HG03103 (cell line): ENCODE data around the gene FMNL3.
A peak's percentile ranks its signal among the peaks of the same experiment; 100 is the strongest.
"Not testable (repeated sequence)": the region's sequence is repeated elsewhere in the genome, so short reads cannot be mapped to it uniquely, and the experiment has no call there.

Experiments
- ATAC-seq: cut with Tn5 transposase; IDR thresholded peaks from one replicate; pipeline ENCODE4 v1.9.1; 2021; ENCODE audit warnings: low read depth; ENCODE audit not compliant: unreplicated experiment

The FMNL3 gene

GRCh38 chr12:49720214-49720613 is 13.0 kb upstream of the FMNL3 start:
- ATAC-seq, result no peak

- not testable (repeated sequence) for ATAC-seq
These were observed 10.6 kb upstream of the FMNL3 start for GRCh38 chr12:49717800-49718199.

- peak; percentile 58 for ATAC-seq
These were observed 9.3 kb upstream of the FMNL3 start for GRCh38 chr12:49716553-49716952.

- ATAC-seq, result not testable (repeated sequence)
These were observed 6.7 kb upstream of the FMNL3 start for GRCh38 chr12:49713952-49714351.

GRCh38 chr12:49708851-49709250 is 1.6 kb upstream of the FMNL3 start:
- ATAC-seq, result no peak

- ATAC-seq, result no peak
These were observed 575 bp upstream of the FMNL3 start for GRCh38 chr12:49707812-49708147.

- ATAC-seq, result no peak
These were observed 666 bp downstream of the FMNL3 start for GRCh38 chr12:49706351-49707127.

- ATAC-seq, result no peak
These were observed 1.6 kb downstream of the FMNL3 start for GRCh38 chr12:49705479-49706134.

GRCh38 chr12:49703647-49704137 is 3.5 kb downstream of the FMNL3 start:
- no peak for ATAC-seq

GRCh38 chr12:49702676-49703215 is 4.5 kb downstream of the FMNL3 start:
- no peak for ATAC-seq

- no peak for ATAC-seq
These were observed 5.2 kb downstream of the FMNL3 start for GRCh38 chr12:49702009-49702408.

GRCh38 chr12:49698619-49699545 is 8.3 kb downstream of the FMNL3 start:
- ATAC-seq, result peak; percentile 48

- no peak for ATAC-seq
These were observed 9.4 kb downstream of the FMNL3 start for GRCh38 chr12:49697808-49698207.

GRCh38 chr12:49696723-49697122 is 10.5 kb downstream of the FMNL3 start:
- ATAC-seq, result no peak

GRCh38 chr12:49693931-49694444 is 13.2 kb downstream of the FMNL3 start:
- no peak for ATAC-seq

- ATAC-seq, result no peak
These were observed 14.4 kb downstream of the FMNL3 start for GRCh38 chr12:49692851-49693250.

- ATAC-seq, result no peak
These were observed 17.4 kb downstream of the FMNL3 start for GRCh38 chr12:49689785-49690184.

- ATAC-seq, result no peak
These were observed 18.0 kb downstream of the FMNL3 start for GRCh38 chr12:49689237-49689636.

GRCh38 chr12:49687941-49688340 is 19.3 kb downstream of the FMNL3 start:
- ATAC-seq, result no peak

- ATAC-seq, result no peak
These were observed 22.8 kb downstream of the FMNL3 start for GRCh38 chr12:49684310-49684854.
